ENCODE results near the gene PCDH9. TPM values are rescaled to one million over a fixed set of nuclear protein-coding genes. Genes with fewer than 3 reads are reported as not detected.

PCDH9 gene
- total RNA-seq, 2 donors from 2014 or later = 0.44 to 1.0 TPM

DNA sequence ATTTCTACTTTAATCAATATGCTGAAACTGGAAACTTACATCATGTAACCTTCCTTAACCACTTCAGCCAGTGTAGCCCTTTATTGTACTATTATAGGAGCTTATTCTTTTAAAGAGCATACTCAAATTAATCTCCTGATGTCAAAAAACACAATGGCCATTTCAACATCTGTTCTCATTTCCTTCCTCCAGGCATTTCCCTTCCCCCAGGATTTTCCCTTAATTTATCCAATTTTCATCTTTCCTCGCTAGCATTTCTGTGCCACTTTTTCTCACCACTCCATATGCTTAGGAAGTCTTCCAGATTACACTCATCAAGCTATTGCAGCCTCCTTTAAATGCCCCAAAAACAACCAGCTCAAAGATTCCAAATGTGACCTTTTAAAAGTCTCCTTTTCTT, 265.0 kb downstream of the PCDH9 start:
- Histone ChIP-seq H3K9me3 (no peaks in the 10 kb centered on the region), H3K27ac (no peak overlapping the region), H3K4me3 (no peak overlapping the region), H3K9ac (ENCODE audit: low read depth in 2 of 2, low read length in 2 of 2) (no peak overlapping the region), H3K4me1 (no peaks in the 10 kb centered on the region), H3K27me3 (no peaks in the 10 kb centered on the region), H3K36me3 (no peaks in the 10 kb centered on the region)
- intact Hi-C loops (cut with DNase I) = no loop called here
- DNase-seq = no peak
- TF ChIP-seq, protein P1, sequence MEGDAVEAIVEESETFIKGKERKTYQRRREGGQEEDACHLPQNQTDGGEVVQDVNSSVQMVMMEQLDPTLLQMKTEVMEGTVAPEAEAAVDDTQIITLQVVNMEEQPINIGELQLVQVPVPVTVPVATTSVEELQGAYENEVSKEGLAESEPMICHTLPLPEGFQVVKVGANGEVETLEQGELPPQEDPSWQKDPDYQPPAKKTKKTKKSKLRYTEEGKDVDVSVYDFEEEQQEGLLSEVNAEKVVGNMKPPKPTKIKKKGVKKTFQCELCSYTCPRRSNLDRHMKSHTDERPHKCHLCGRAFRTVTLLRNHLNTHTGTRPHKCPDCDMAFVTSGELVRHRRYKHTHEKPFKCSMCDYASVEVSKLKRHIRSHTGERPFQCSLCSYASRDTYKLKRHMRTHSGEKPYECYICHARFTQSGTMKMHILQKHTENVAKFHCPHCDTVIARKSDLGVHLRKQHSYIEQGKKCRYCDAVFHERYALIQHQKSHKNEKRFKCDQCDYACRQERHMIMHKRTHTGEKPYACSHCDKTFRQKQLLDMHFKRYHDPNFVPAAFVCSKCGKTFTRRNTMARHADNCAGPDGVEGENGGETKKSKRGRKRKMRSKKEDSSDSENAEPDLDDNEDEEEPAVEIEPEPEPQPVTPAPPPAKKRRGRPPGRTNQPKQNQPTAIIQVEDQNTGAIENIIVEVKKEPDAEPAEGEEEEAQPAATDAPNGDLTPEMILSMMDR (IDR thresholded peaks at IDR 0.05) = no peak

DNA sequence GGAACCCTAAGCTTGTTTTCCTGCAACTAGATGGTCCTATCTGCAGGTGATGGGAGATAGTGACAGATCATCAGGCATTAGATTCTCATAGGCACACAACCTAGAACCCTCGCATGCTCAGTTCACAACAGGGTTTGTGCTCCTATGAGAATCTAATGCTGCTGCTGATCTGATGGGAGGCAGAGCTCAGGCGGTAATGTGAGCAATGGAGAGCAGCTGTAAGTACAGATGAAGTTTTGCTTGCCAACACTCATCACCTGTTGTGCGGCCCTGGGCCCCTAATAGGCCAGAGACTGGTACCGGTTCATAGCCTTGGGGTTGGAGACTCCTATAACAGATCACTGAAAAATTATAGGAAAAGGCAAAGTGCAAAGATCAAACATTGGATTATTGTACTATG, 267.2 kb downstream of the PCDH9 start:
- Histone ChIP-seq H3K27me3 (no peaks in the 10 kb centered on the region), H3K36me3 (no peaks in the 10 kb centered on the region), H3K27ac (no peak overlapping the region), H3K9me3 (no peaks in the 10 kb centered on the region), H3K4me3 (no peak overlapping the region), H3K4me1 (no peaks in the 10 kb centered on the region), H3K9ac (ENCODE audit: low read depth in 2 of 2, low read length in 2 of 2) (no peak overlapping the region)
- DNase-seq = no peak
- intact Hi-C loops (cut with DNase I) = no loop called here
- TF ChIP-seq, protein P1 (IDR thresholded peaks at IDR 0.05) = no peak

DNA sequence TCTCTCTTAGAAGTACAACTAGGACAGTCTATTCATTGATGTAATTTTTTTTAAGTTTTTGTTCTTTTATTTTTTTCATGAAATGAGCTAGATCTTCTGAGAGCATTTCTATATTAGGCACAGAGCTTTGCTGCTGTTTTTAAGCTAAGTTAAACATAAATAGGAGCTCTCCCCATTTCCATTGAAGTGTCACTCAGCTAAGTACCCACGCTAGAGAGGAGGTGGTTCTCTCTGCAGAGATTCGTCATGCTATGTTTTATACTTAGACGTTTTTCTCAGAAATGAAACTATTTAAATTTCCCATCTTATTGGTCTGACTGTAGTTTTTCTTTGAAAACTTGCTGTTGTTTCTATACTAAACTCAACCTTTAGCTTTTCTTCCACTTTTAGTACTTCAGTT, 271.5 kb downstream of the PCDH9 start:
- no peaks in the 10 kb centered on the region for H3K27me3 ChIP-seq
- no peak for DNase-seq
- TF ChIP-seq, protein P1 (IDR thresholded peaks at IDR 0.05) = no peak
- intact Hi-C loops (cut with DNase I) = no loop called here
- no peak overlapping the region for H3K4me3 ChIP-seq
- H3K4me1 ChIP-seq = no peaks in the 10 kb centered on the region
- no peak overlapping the region for H3K27ac ChIP-seq
- H3K36me3 ChIP-seq = no peaks in the 10 kb centered on the region
- no peak overlapping the region for H3K9ac ChIP-seq (ENCODE audit: low read depth in 2 of 2, low read length in 2 of 2)
- no peaks in the 10 kb centered on the region for H3K9me3 ChIP-seq

DNA sequence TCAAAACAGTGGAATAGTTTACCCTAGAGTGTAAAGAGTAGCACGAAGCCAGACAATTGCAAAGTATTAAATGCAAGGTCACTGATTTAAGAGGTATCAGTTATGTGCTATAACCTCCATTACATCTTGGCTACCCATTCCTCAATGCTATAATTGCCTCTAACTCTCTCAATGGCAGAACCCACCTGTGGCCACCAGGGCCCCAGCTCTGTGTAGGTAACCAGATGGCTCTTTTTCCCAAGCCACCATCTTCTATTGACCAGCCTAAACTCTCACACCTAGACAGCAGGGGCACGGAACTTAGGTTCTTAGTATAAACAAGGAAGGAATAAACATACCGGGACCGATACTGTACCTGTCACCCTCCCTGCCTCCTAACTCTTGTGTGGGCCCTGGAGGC, 277.6 kb downstream of the PCDH9 start:
- H3K27me3 ChIP-seq = no peaks in the 10 kb centered on the region
- no peaks in the 10 kb centered on the region for H3K36me3 ChIP-seq
- intact Hi-C loops (cut with DNase I) = no loop called here
- DNase-seq = no peak
- TF ChIP-seq, protein P1 (IDR thresholded peaks at IDR 0.05) = no peak
- H3K9ac ChIP-seq (ENCODE audit: low read depth in 2 of 2, low read length in 2 of 2) = no peak overlapping the region
- H3K4me1 ChIP-seq = no peaks in the 10 kb centered on the region
- H3K9me3 ChIP-seq = no peaks in the 10 kb centered on the region
- H3K27ac ChIP-seq = no peak overlapping the region
- H3K4me3 ChIP-seq = no peak overlapping the region

DNA sequence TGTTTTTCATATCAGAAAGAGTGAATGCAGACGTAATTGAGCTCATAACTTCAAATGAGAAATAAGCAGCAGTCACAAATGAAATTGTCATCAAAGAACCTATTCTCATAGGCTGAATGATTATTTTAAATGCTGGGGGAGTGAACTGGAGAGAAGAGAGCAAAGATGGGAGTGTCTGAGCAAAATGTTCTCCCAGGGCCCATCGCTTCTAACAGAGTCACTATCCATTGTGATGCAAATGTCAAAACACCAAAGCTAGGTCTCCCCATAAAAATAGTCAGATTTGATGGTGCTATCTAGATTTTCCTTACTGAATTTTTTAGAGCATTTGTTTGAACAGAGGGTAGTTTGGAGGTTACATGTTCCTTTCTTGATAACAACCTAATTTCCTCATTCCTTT, 278.7 kb downstream of the PCDH9 start:
- no peak for DNase-seq
- intact Hi-C loops (cut with DNase I) = no loop called here
- Histone ChIP-seq H3K9ac (ENCODE audit: low read depth in 2 of 2, low read length in 2 of 2) (no peak overlapping the region), H3K4me3 (no peak overlapping the region), H3K36me3 (no peaks in the 10 kb centered on the region), H3K9me3 (no peaks in the 10 kb centered on the region), H3K27me3 (no peaks in the 10 kb centered on the region), H3K27ac (no peak overlapping the region), H3K4me1 (no peaks in the 10 kb centered on the region)
- TF ChIP-seq, protein P1 (IDR thresholded peaks at IDR 0.05) = no peak

DNA sequence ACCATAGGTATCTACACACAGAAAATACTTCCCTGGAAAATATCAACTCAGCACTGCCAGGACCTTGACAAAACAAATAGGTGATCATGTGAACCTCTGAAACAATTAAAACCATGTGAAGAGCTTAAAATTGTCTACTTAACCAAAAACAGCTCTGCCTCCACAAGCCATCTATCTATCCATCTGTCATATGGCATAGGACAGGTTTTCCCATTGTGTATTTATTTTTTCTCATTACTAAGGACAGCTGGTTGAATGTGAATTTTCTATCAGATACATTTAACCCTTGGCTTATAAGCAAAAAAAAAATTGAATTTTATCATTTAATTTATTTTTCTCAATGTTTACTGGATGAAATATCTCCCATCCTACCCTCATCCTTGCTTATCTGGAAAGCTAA, 279.5 kb downstream of the PCDH9 start:
- no peaks in the 10 kb centered on the region for H3K9me3 ChIP-seq
- no peak overlapping the region for H3K9ac ChIP-seq (ENCODE audit: low read depth in 2 of 2, low read length in 2 of 2)
- H3K27me3 ChIP-seq = no peaks in the 10 kb centered on the region
- no peaks in the 10 kb centered on the region for H3K4me1 ChIP-seq
- TF ChIP-seq, protein P1 (IDR thresholded peaks at IDR 0.05) = no peak
- no peak for DNase-seq
- H3K36me3 ChIP-seq = no peaks in the 10 kb centered on the region
- intact Hi-C loops (cut with DNase I) = no loop called here
- no peak overlapping the region for H3K27ac ChIP-seq
- H3K4me3 ChIP-seq = no peak overlapping the region
